GM12891 (cell line): ENCODE data around the gene IMPDH1.

ENCODE experiments used
- SPI1 ChIP-seq: IDR thresholded peaks from 2 replicates; pipeline ENCODE4 v1.6.1; 2011; ENCODE audit warnings: low read depth, low read length, control low read depth
- TAF1 ChIP-seq: IDR thresholded peaks from 2 replicates; pipeline ENCODE4 v1.6.1; 2011; ENCODE audit warnings: low read depth, low read length, control low read depth

DNA sequence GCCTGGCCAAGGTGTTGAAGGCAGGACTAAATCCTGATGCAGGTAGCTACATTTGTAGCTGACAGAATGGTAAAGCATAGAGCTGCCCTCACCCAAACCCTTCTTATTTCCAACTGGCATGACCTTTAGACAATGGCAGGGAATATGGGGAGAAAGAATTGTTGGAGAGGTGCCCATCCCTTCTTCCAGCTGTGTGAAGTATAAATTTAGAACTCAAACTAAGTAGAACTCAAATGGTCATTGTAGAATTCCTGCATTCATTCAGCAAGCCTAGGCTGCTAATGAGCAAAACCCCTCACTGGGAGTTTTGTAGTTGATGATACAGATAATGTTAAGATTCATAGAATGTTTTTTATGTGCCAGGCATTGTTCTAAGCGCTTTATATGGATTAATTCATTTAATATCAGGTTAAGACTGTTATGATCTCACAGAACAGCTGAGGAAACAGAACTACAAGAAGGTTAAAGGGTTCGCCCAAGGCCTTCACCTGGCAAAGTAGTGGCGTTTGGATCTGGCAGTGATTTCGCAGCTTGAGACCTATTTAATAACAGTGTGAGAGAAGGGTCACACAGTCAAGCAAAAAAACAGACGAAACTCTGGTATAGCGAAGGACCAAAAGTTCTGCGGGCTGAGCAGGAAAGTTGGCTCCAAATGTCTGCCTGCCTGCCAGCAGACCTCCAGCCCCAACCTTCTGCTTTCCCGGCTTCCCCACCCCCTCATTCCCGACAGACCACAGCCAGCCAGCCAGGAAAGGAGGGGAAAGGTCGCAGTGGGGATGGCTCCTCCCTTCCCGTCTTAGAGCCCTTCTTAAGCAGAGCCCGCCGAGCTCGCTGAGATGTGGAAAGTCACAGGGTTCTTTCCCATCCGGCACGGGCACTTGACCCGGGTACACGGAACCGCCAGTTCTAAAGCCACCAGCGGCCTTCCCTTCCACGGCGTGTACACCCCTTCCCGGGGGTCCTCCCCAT lies 44.3 kb upstream of the IMPDH1 start:
- TF ChIP-seq TAF1, result no peak
- TF ChIP-seq SPI1, result no peak
